ENCODE data around the gene PITPNB.

DNA sequence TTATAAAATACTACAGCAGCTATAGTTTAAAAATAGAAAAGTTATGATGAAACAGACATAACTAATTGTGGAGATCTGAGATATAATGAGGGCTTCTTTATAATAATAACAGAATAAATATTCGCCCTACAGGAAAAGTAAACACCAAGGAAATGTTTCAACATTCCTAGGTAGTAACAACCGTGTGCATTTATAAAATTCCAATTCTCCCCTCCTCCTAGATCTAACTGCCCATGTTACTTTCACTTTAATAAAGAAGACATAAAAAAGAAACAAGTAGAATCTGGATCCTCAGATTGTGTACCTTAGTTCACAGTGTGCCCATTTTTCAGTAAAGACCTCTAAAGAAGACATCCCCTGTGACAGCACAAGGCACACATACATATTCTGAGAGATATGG, 59.7 kb downstream of the PITPNB start:
- TF ChIP-seq EZH2phosphoT487 (IDR thresholded peaks at IDR 0.05; ENCODE audit: borderline replicate concordance, low read length) (no peak), CTCF (IDR thresholded peaks at IDR 0.05; ENCODE audit: low read depth, low read length, poor library complexity, severe bottlenecking) (no peak)
